SKM-1 (cell line): Measurements from ENCODE around the gene CDH13.

Source experiments
- DNase-seq: peaks from one replicate; lab custom pipeline; 2025; ENCODE audit not compliant: unreplicated experiment; lab: John Stamatoyannopoulos, UW

CDH13 gene

DNA sequence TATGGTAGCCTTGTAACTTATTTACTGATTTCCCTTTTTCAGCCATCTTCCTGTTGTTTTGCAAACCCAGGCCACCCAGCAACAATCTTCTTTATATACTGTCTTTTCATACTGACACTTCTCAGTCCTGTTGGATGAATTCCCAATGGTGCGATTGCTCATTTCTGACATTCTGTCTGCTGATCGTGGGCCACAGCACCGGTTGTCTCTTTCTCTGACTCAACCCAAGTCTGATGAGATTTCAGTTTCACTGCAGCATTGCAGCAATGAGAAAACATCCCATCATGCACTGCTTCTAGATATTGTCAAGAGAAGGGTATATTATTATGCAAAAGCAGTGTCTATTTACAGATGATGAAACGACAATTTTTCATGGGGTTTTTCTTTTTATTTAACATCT lies 831.8 kb downstream of the CDH13 start:
- no peak for DNase-seq

DNA sequence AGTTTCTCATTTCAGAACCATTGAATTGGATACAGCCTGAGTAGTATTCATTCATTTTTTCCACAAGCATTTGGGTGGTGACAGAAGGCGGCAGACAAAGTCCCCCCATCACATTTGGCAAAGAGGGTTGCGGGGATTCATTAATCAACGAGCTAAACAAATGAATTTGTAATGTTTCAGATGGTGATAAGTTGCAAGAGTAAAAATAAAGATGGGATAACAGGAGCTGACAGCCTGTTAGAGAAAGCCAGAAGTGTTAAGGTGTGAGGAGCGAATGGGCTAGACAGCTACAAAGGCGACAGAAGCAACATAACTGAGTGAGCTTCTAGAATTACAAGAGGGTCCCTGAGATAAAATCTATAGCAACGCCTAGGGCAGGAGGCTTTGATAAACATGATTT lies 838.2 kb downstream of the CDH13 start:
- DNase-seq = no peak

DNA sequence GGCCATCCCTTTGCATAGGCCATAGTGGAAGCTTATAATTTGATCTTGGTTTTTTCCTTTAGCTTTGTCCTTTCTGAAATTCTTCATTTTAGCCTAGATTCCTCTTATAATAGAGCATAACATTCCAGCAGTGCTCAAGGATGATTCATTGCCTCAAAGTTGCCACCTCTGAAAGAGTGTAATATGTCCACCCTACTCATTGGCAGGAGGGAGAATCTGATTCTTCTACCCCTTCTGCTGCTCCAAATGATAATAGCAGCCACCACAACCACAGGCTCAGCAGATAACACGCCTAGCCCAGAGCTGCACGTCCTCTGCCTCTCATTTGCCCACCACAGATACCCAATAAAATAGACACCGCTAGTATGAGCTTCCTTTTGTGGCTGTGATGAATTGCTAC lies 843.6 kb downstream of the CDH13 start:
- no peak for DNase-seq

DNA sequence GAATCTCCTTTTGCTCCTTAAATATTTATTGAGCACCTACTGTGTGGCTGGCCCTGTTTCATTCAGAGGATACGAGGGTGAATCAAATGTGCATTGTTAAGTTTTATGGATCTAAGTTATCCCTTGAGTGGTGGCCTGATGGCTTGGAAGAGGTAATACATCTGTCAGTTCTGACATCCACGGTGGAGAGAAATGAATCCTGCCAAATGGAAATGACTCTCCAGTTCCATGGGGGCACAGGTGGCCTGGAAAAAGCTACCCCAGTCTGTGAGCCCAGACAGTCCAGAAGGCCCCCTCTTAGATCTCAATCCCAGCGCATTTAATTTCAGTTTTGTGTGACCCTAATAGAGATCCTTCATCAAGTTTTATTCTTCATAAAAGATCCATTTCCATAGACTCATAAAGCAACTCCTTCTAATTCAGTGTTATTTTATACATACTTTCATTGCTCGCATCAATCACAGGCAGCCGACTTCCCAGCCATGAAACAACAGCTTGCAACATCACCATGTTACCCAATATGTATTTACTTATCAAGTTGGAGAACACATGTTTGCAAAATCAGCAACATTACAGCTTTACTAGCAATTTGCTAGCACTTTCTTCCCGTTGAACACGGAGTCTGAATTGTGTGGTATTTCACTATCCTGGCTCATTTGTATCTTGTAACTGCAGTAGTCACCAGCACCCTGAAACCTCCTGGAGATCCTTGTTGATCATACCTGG lies 846.2 kb downstream of the CDH13 start:
- no peak for DNase-seq

DNA sequence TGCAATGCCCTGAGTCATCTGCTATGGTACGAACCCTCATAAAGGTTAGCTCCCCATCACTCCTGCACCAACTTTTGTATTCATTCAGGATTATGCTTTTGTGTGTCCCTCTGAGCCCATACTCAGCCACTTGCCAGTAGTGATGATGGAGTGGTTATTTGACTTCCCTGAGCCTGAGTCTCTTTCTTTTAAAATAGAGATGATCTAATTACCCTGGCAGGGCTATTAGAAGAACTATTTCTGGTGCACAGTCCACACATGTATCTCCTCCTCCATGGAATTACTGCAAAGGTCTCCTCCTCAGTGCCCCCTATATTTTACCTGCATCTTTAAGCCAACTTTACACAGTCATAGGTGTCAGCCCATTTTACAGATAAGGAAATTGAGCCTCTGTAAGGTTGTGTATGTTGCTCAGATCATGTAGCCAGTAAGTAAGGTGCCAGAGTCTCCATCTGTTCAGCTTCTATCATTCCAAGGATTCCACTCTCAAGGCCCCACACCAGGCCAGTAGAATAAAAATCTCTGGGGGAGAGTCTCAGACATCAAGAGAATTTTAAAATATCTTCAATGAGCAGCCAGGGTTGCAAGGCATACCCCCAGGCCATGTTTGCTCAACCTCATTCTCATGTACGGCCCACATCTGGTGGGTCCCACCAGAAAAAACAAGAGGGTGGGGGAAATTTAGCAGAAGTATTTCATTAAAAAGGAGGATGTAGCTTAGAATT lies 847.3 kb downstream of the CDH13 start:
- DNase-seq = no peak

DNA sequence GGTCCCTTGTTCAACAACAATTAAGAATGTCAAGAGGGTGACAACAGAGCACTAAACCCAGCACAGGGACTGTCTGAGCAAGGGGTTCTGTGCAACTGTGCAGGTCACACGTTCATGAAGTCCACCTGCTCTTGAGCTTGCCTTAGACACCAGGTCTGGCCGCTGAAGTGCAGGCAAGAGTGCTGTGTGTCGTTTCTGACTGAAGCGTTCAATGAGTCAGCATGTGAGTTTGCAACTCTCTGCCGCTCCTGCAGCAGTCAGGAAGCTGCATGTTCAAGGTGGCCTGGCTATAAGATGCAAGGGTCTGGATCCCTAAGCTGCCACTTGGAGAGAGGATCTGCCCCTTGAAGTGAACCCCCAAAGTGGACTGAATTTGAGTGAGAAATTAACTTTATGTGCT lies 848.3 kb downstream of the CDH13 start:
- no peak for DNase-seq

DNA sequence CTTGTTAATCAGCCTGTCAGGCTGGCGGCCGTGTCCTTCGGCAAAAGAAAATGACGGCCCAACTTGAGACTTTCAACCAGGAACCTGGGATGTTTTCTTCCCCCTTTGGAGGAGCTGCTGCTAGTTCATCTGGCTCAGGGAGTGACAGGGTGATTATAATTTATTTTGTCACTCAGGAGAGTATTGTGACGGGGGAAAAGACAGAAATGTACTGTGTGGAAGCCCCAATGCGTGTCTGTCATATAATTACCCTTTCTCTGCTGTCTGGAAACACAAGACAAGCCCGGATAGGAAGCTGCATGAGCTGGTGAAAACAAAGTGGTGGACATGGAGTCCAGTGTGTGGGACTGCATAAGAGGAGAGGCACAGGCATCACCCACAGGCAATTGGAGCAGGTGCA lies 854.8 kb downstream of the CDH13 start:
- no peak for DNase-seq

DNA sequence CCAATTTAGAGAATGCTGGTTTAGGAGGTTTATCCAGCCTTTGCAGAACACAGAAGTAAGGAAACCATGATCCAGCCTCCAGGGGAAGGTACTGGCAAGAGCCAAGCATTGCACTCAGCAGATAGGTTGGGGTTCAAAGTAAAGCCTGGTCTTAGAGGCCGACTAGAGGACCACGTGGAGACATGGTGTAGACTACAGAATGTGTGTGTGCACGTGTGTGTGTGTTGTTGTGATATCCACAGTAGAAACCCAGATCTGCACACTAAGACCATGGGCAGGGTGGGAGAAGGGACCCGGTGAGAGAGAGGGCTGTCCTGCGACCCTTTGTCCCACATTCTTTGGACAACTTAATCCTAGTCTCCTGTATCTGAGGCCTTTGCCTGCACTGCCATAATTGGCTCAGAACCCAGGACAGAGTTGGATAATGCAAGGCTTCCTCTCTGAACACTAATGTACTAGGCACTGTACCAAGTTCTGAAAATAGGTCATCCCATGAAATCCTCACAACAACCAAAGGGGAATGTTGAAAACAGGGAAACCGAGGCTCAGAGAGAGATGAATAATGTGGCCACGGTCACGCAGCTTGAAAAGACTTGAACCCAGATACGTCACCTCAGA lies 855.9 kb downstream of the CDH13 start:
- no peak for DNase-seq

DNA sequence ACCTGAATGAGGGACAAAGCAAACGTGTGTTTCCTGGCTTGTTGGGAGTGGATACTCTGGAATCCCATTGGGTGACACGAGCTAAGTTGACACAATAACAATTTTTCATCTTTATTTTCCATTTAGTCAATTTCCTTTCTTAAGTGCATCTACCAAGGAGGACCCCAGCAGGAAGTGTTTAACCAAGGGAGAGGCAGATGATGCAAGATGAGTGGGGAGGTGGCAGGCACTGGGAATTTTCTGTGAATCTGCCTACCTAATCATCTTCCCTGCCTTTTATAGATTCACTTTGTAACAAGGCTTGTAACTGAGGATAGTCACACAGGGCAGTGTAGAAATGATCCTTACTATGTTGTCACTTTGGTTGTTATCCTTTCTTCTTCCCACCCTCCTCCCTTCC lies 863.3 kb downstream of the CDH13 start:
- no peak for DNase-seq

DNA sequence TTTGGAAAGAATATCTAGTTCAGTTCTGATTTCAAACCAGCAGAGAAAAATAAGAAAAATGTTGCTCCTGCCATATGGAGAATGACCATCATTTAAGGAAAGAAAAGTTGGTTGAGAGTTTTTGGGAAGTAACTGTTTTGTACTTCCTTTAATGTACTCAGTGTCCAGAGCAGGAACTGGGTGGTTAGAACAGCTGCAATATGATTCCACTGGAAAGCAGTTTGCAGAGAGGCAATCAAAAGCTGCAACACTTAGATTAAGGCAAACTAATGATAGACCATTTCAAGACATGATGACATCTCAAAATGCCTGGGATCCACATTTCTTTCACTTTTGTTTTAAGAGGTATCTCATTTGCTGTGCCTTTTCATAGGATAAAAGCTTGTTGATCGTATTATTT lies 867.7 kb downstream of the CDH13 start:
- no peak for DNase-seq

DNA sequence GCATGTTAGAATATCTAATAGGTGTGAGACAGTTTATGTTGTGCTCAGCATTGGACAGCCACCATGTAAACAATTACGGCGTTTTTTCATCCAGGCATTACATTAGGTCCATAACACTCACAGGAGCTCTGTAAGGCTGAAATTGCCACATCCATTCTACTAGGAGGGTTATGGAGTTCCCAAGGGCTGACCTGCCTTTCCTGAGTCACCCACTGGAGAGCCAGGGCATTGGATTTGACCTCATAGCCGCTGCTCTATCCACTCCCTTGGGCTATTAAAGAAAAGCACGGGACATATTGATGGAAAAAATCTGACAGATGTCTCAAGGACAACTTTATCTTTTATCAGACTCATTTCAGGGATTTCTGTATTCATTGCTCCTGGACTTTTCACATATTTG lies 874.7 kb downstream of the CDH13 start:
- no peak for DNase-seq

DNA sequence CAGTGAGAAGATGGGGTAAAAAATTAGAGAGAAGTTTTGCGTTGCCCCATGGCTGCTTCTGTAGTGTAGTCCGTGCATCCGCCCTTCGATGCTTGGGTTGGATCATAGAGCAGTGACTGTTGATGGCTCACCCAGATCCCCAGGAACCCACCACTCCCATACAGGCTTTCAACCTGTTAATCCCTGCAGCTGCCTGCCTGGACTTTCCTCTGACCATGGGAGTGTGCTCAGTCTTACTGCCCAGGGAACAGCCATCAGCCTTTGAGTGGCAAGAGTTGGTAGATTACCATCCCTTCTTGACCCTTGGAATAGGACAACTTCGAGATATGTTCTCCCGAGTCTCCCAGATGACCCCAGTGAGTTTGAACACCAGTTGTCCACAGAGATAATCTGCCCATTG lies 881.5 kb downstream of the CDH13 start:
- DNase-seq = no peak

DNA sequence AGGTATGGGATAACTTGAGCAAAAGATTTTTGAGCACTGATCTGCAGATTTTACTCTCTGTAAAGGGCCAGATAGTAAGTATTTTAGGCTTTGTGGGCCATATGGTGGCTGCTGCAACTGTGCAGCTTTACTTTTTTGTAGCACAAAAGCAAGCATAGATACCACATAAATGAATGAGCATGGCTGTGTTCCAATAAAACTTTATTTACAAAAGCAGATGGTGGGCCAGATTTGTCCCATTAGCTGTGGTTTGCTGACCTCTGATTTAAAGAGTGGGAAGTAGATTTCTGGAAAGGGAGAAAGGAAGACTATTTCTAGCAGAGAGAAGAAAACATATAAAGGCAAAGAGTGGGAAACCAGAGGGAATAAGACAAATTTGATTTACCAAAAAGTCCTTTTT lies 882.5 kb downstream of the CDH13 start:
- DNase-seq = no peak

DNA sequence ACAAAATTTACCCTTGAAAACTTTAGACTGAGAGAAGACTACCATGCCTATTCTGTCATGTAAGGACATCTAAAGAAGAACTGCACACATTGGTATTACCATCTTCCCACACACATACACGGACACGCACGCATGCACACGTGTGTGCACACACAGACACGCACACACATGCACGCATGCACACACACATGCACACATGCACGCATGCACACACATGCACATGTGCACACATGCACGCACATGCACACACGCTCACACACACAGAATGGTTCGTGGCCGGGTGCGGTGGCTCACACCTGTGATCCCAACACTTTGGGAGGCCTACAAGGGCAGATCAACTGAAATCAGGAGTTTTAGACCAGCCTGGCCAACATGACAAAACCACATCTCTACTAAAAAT lies 884.1 kb downstream of the CDH13 start:
- DNase-seq = no peak

DNA sequence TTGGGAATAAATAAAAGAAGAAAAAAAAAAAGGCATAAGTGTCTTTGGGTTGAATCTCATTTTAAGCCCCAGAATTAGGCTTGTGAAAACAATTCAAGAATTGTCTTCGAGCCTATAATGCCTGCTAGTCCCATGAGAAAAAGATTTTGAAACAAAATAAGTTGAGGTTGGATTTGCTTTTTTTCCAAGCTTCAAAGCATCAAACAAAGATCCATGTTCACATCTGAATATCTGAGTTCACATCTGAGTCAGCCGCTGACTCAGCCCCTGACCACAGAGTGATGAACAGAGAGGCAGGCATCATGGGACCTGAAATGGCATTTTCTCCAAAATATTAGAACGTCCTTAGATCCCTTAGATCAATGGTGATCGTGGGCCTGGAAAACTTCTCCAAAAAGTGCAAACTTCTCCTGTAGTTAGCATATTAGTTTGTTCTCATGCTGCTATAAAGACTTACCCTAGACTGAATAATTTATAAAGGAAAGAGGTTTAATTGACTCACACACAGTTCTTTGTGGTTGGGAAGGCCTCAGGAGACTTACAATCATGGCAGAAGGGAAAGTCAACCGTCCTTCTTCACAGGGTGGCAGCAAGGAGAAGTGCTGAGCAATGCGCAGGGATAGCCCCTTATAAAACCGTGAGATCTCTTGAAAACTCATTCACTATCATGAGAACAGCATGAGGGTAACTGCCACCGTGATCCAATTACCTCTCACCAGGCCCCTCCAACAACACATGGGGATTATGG lies 886.4 kb downstream of the CDH13 start:
- DNase-seq = no peak

DNA sequence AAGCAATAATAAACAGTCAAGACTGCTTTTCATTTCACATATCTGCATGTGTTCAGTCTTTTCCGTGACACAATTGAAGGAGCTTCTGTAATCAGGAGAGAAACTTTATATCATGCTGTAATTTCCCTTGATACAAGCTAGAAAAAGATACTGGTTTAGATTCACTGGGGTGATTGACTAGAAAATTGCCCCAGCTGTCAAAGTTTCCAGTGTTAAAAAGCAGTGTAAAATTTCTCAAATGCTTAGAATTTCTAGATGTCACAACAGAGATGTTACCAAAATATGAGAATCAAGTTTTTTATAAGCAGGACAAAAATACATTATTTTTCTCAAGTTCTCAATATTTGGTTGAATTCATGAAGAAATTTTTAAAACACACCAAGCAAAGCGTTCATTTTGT lies 888.6 kb downstream of the CDH13 start:
- no peak for DNase-seq

DNA sequence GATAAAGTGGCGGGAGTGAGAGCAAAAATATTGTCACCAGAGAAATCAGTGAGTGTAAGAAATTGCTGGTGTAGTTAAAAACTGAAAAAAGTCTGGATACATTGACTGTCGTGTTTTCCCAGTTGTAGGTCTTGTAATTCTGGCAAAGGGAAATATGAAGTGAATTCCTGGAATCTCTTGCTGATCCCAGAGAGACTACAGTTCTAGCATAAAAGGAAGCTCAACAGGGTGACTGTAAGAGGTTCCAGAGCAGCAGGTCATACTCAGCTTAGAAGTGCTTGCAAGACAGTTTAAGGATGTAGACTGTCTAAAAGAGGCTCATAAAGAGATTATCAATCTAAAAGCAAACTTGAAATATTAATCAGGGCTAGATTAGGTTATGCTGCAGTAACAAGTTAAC lies 890.2 kb downstream of the CDH13 start:
- no peak for DNase-seq

DNA sequence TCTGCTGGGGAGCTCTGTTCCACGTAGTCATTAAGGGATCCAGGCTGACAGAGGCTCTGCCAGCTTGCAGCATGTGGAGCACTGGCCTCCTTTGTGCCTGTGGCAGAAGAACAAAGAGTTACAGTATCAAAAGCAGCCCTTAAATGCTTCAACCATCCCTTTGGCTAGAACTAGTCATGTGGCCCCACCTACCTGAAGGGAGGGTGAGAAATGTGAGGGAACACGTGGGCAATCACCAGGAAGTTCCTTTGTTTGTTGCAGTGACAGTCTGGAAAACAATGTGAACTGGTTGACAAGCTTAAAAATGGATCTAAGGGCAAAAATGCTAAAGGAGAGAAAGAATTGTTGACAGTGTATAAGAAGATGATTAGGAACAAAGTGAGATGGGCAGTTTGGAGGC lies 890.6 kb downstream of the CDH13 start:
- no peak for DNase-seq

DNA sequence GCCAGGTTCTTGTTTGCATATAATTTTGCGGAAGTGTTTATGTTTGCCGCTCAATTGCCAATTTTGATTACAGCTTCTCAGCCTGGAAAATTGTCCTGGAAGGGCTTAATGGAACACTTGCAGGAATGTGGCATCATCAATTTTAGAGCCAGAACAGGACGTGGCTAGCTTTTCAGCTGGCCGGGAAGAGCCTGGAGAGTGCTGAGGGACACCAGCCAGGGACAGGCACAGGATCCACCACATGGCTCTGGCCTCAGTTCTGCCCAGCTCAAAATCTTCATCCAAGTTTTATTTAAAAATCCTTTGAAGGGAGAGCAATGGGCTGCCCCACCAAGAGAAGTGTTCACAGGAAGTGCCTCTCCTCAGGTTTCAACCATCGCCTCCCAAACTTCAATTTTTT lies 893.8 kb downstream of the CDH13 start:
- DNase-seq = no peak

DNA sequence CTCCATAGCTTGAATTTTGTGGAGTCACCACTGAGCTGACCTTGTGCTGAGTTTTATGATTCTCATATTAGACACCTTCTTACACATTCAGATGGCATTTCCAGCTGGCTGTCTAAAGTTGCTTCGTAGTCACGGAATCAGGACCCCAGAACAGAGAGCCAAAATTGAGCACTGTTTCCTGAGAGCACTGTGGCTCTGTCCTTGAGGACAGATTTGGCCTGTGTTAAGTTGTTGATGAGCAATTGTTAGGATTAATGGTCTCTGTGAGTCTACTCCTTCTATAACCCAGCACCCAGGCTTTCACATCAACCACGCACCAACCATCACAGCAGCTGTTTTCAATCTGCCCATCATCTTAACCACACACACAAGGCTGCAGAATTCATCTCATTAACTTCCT lies 903.5 kb downstream of the CDH13 start:
- DNase-seq = no peak

DNA sequence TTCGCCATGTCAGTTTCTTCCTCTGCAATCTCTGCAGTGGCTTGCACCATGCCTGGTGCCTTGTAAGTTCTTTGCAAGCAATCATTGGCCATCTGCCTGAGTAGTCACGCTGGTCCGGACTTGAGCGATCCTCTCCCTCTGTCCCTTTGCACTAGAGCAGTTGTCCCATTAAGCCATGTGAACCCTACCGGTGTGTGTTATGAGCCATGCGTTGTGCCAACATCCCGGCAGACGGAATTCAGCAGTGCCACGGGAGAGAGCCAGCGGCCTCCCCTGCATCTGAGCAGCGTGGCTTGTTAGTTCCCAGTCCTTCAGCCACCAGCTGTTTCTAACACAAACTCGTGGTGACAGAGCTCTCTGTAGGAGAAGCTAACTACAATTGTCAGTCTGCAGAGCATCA lies 905.9 kb downstream of the CDH13 start:
- DNase-seq = no peak

DNA sequence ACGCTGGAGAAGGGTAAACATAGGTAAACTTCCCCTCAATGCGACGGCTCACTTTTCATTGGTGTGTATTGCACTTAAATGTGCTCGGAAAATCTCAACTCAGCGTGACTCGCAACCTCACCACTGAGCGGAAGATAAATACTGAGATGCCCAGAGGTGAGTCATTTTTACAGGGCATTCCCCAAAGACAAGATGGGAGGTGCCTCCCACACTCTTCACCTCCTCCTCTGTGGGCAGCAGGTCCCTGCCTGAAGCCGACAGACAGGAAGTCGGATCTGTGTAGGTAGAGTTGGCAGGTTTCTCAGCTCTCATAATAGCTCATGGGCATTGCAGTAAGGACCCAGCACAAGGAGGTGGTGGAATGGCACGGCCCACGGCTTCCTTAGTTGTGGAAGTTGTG lies 906.4 kb downstream of the CDH13 start:
- no peak for DNase-seq
